Skeletal muscle cell (primary cell): ENCODE results near the gene SRP68.
"Not testable (repeated sequence)": the region's sequence is repeated elsewhere in the genome, so short reads cannot be mapped to it uniquely, and the experiment has no call there.

Source experiments
- DNase-seq: peaks from one replicate; pipeline ENCODE4 v3.0.0-alpha.2; 2010; ENCODE audit warnings: low read depth
- H3K4me3 ChIP-seq: 2 replicates; pipeline ENCODE4 v1.5.1; 2011; ENCODE audit warnings: low read depth, mild to moderate bottlenecking, control low read depth, low read length, moderate library complexity

The SRP68 gene

GRCh38 chr17:76050538-76051467, 21.5 kb downstream of the SRP68 start:
- no peak for DNase-seq
- no peak overlapping the region for H3K4me3 ChIP-seq

DNA sequence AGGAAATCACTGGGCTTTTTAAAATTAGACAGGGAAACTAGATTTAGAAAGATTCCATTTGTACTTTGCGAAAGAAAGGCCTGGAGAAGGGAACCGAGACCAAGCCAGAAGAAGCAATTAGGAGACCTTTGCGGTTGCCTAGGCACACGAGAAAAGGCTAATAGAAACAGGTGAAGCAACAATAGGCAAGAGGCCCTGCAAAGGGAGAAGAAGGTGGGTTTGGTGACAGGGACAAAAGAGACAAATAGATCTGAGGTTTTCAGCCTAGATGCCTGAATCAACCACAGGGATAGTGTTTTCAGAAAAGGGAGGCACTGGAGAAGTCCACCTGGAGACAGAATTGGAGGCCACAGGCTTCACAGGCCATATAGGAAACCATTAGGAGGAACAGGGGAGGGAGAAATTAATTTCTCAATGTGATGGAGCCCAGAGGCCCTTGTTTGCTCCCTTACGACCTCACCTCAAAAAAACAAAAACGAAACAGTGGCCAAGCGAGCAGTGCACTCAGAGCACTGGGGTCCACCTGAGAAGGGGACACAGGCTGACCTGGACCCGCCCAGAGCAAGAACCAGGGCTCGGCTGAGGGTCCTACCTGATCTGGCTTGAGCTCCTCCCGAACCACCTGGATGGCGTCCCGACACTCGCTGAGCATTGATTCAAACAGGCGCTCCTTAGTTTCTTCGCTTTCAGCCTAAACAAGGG, 22.3 kb downstream of the SRP68 start:
- H3K4me3 ChIP-seq: no peak overlapping the region
- no peak for DNase-seq

DNA sequence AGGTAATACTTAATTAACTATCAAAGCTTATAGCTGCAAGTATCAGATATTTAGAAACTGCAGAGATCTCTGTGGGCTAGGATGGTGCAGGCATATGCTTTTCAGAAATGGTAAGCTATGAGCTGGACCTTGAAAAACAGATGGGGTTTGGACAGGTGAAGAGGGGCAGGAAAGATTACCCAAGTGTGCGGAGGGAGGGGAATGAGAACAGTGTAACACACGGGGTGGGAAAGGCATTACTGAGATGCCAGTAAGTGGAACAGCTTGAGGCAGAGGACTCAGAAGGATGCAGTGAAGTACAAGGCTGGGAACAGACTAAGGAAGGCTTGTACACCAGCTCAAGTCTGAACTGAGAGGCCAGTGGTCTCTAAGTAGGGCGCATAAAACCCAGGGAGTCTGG, 23.1 kb downstream of the SRP68 start:
- H3K4me3 ChIP-seq: no peak overlapping the region
- DNase-seq: no peak

GRCh38 chr17:76048711-76049110, 23.6 kb downstream of the SRP68 start:
- no peak overlapping the region for H3K4me3 ChIP-seq
- no peak for DNase-seq

DNA sequence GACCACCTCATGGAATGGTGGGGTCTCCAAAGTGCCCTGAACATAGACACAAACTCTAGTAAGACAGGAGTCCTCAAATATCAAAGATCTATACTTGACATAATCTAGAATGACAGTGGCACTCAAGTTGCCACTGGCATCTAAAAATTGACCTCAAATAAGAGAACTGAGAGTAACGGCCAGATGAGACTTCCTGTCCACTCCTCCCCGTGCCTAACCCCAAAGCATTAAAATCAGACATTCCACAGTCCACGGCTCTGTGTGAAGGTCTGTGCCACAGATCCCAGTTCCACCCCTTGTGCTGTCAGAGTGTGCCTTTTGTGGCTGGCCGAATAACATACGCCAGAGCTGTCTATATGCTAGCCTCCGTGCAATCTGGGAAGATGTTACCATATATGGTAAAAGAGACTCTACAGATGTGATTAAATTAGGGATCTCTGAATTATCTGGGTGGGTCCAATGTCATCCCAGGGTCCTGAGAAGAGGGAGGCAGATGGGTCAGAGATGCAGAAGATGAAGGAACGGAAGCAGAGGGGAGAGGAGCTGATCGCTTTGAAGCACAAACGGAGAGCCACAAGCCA, 24.2 kb downstream of the SRP68 start:
- DNase-seq: no peak
- H3K4me3 ChIP-seq: no peak overlapping the region

DNA sequence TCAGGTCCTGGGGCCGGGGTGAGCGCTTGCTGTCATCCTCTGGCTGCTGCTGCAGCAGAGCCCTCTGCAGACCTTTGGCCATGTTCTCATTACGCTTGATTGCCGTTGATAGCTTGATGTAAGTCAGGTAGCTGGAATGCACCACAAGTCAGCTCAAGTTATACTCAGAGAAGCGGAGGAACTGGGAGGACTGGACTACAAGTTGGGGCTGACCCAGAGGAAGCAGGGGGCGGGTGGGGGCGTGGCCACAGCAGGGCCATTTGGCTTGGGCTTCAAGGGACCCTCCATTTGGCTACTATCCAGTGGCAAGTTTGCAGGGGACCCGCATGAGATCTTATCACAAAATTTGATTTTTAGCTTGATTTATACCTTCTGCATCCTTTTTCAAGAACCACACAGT, 26.3 kb downstream of the SRP68 start:
- no peak overlapping the region for H3K4me3 ChIP-seq
- no peak for DNase-seq

GRCh38 chr17:76044475-76045007, 27.8 kb downstream of the SRP68 start:
- not testable (repeated sequence) for H3K4me3 ChIP-seq, DNase-seq

- not testable (repeated sequence) for H3K4me3 ChIP-seq, DNase-seq
These were observed 29.4 kb downstream of the SRP68 start for GRCh38 chr17:76042868-76043267.

DNA sequence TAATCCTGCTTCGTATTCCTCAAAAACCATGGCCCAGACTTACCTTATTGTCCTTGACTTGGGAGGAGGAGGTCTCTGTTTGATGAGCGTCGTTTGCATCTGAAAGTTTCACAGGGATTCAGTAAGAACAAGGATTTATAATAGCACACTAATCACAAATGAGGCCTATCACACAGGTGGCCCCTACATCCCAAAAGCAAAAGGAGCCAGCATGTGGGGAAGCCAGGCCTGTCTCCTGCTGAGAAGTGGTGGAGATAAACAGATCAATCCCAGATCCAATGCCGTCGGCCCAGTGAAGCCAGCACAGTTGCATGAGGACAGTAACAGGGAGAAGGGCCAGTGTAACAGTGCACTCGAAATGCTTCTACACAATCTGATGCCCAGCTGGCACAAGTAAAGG, 31.9 kb downstream of the SRP68 start:
- no peak overlapping the region for H3K4me3 ChIP-seq
- no peak for DNase-seq

DNA sequence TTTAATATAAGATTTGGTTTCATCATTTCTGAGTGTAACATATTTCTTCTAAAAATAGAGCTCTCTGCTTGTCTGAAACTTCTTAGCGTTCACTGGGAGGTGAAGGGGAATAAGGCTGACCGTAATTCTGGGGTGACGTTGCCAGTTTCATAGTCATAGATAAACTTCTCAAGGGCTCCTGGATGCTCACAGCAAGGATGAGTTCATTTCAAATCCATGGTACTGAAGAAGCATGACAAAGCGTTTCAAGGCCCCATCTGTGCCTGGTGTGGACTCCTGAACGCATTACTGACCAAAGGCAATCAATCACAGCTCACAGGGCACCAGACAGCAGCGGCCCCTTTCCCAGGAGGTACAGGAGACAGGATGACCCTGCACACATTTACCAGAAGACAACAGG, 33.2 kb downstream of the SRP68 start:
- DNase-seq: no peak
- H3K4me3 ChIP-seq: no peak overlapping the region

GRCh38 chr17:76038050-76038449, 34.3 kb downstream of the SRP68 start:
- DNase-seq: no peak
- H3K4me3 ChIP-seq: no peak overlapping the region

DNA sequence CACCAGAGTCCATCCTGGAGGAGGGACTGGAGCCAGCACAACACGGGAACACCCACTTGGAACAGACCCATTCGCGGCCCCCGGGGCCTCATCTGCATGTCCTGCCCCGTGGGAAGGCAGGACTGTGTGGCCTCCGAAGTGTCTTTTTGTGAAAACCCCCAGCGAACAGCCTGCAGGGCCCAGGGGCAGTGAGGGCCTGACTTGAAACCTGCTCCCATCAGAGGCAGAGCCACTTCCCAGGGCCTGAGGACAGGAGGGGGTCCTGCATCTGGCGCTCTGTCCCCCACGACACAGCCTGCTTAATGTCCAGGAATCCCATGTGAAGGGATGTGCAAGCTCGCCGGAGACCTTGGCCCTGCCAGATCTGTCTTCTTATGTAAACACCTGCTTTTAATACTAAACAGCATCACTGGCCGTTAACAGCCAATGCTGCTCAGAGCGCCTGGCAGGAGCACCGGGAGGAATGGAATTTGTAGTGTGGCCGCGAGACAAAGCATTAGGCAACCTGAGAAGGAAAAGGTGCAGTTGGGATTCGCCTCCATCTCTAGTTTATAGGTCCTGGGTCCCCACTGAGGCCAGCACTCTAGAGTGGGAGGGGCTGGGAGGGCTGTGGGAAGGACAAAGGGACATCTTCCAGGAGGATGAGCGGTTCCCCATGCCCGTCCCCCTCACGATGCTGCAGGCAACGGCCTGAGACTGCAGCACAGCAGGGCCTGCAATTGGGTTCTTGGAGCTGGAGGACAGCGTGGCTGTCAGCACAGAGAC, 35.6 kb downstream of the SRP68 start:
- no peak for DNase-seq

DNA sequence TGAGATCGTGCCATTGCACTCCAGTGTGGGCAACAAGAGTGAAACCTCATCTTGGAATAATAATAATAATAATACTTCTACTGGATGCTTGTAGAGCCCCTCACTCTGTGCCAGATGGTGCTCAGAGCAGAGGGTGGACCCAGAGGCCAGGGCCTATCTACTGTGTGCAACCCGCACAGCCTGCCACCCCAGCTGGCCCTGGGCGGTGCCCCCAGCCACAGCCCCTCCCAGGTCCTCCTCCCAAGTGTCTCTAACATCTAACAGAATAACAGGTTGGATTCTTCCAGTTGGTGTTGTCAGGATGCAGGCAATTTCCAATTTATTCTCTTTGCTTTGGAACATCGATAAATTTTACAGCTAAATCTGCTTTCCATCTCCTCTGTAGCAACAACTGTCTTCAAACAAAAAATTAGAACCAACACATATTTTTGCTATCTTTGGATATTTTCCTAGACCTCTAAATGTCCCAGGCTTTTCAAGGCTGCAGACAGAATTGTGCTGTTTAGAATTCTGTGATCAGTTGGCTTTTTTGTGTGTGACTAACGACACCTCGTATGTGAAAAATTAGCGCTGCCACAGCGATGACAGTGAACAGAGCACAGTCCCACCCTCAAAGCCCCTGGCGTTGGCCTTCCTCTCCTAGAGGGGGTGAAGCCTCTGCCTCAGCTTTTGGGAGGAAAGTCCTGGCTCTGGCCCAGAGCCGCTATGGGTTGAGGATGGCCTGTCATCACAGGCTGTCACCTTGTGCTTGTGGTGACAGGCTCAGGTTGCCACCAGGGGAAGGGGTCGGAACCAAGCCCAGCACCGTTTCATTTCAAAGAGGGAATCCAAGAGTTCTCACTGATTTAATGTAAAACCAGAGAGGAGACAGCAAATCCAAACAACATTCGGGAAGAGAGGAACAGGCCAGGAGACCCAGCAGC, 37.6 kb downstream of the SRP68 start:
- DNase-seq: no peak
- no peak overlapping the region for H3K4me3 ChIP-seq

More for the DNA sequence above, 35.6 kb downstream of the SRP68 start:
- no peak overlapping the region for H3K4me3 ChIP-seq

DNA sequence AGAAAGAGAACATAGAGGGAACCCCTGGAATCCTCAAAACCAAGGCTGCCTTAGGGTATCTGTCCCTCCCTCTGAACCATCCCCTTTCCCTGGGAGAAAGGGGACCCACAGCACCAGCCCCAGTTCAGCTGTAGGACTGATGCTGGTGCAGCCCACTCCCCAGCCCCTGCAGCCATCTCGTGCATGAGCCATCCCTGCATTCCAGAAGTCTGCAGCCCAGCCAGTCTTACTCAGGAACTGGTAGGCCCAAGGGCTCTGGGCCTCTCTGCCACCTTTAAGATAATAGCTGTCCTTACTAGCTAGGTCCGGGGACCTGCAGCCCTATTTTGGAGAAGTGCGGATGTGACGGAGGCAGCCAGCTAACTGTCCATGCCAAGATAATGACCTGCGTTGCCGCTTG, 39.2 kb downstream of the SRP68 start:
- DNase-seq: no peak

GRCh38 chr17:76032780-76033108, 39.6 kb downstream of the SRP68 start:
- H3K4me3 ChIP-seq: no peak overlapping the region
- DNase-seq: no peak

More for the DNA sequence above, 39.2 kb downstream of the SRP68 start:
- no peak overlapping the region for H3K4me3 ChIP-seq

- no peak for DNase-seq
- H3K4me3 ChIP-seq: no peak overlapping the region
These were observed 40.1 kb downstream of the SRP68 start for GRCh38 chr17:76032073-76032779.

DNA sequence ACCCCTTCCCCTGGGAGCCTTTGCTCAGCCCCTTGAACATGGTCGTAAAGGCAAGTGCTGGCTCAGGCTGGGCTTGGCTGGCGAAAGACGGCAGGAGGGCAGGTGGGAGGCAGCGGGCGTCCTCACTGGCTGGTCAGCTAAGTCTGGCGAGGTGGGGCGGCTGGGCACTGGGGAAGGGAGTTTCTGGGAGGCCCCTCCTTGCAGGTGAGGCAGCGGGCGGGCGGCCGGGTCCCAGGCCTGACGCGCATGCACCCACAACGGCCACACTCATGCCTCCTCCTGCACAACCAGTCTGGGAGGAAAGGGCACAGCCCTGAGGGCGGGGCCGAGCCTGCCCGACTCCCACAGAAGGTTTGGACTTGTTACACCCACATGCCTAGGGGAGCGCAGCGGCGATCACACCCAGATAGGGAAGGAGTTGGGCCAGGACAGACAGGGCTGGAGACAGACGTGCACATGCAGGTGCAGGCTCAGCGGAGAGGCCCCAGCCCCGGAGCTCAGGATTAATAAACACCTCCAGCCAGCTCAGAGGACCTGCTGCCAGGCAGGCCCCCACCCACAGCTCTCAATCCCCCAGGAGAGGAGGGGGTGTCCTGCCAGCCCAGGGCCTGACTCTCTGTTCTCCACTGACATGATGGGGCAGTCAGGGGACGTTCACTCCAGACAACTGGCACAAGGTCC, 45.0 kb downstream of the SRP68 start, which contains the start of gene EVPL:
Gene EVPL (minus strand): TSS at position 148 of the 681 bp plus-strand sequence. CDS start 108 bp downstream, at position 40.
- H3K4me3 ChIP-seq: no peak within 1 kb of the TSS
- DNase-seq: no peak
